ENCODE results near the gene NISCH. TPM values are rescaled to one million over a fixed set of nuclear protein-coding genes. Genes with fewer than 3 reads are reported as not detected.

Gene NISCH
- polyA plus RNA-seq, 3 donors: 9.7 to 106 (median 13.1) TPM

- no peaks in the 10 kb centered on the region for H3K9me3 ChIP-seq (replicated peaks in 1 of 2; ENCODE audit: control insufficient read depth in 1 of 2, insufficient read depth in 1 of 2, low read length in 2 of 2)
- Mint-ChIP-seq H3K27ac (no peak overlapping the region), H3K36me3 (peaks cover 87 to 97% of the 10 kb centered on the region in 2 donors), H3K9me3 (no peaks in the 10 kb centered on the region), H3K27me3 (ENCODE audit: low read depth in 3 of 3) (peaks cover 0 to 3% (median 2%) of the 10 kb centered on the region in 3 donors), H3K4me1 (no peaks in the 10 kb centered on the region), H3K4me3 (no peak overlapping the region)
- no peaks in the 10 kb centered on the region for H3K4me1 ChIP-seq (ENCODE audit: control insufficient read depth in 1 of 2, insufficient read depth in 2 of 2, low read length in 2 of 2)
- DNase-seq: no peak
- H3K4me2 ChIP-seq (replicated peaks; ENCODE audit: extremely low read depth, low read length, poor library complexity, severe bottlenecking): no peak overlapping the region
- no peaks in the 10 kb centered on the region for H3K27me3 ChIP-seq (ENCODE audit: control insufficient read depth in 2 of 2, insufficient read depth in 2 of 2, low read length in 2 of 2)
- TF ChIP-seq, protein P1, sequence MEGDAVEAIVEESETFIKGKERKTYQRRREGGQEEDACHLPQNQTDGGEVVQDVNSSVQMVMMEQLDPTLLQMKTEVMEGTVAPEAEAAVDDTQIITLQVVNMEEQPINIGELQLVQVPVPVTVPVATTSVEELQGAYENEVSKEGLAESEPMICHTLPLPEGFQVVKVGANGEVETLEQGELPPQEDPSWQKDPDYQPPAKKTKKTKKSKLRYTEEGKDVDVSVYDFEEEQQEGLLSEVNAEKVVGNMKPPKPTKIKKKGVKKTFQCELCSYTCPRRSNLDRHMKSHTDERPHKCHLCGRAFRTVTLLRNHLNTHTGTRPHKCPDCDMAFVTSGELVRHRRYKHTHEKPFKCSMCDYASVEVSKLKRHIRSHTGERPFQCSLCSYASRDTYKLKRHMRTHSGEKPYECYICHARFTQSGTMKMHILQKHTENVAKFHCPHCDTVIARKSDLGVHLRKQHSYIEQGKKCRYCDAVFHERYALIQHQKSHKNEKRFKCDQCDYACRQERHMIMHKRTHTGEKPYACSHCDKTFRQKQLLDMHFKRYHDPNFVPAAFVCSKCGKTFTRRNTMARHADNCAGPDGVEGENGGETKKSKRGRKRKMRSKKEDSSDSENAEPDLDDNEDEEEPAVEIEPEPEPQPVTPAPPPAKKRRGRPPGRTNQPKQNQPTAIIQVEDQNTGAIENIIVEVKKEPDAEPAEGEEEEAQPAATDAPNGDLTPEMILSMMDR (IDR thresholded peaks at IDR 0.05): no peak
- WGBS (ENCODE audit: insufficient coverage): 94% methylated on average over 13 of the region's 17 CpGs
- H2AFZ ChIP-seq (ENCODE audit: insufficient read depth, low read depth, low read length, poor library complexity, severe bottlenecking): no peak overlapping the region
- no peak overlapping the region for H3K27ac ChIP-seq (ENCODE audit: low read depth in 1 of 2, low read length in 2 of 2)
- no peaks in the 10 kb centered on the region for H3K79me2 ChIP-seq (ENCODE audit: insufficient read depth, low read length)
- intact Hi-C loops (cut with micrococcal nuclease): no loop called here
- H3K36me3 ChIP-seq (replicated peaks in 1 of 2; ENCODE audit: control insufficient read depth in 1 of 2, insufficient read depth in 2 of 2, low read length in 2 of 2): peaks cover 97 to 98% of the 10 kb centered on the region in 2 donors
- no peak overlapping the region for H3K4me3 ChIP-seq (replicated peaks in 1 of 3; ENCODE audit: low read depth in 2 of 3, low read length in 3 of 3)
- peaks cover 16% of the 10 kb centered on the region for H4K20me1 ChIP-seq (ENCODE audit: insufficient read depth, low read length)
- H3K9ac ChIP-seq (ENCODE audit: insufficient read depth, low read length, poor library complexity, severe bottlenecking): no peak overlapping the region
Measured at GRCh38 chr3:52512727-52513126, 57.3 kb downstream of the NISCH start.

- no peak for DNase-seq
- TF ChIP-seq, protein P1 (IDR thresholded peaks at IDR 0.05): no peak
- Mint-ChIP-seq H3K27ac (no peak overlapping the region), H3K9me3 (no peaks in the 10 kb centered on the region), H3K27me3 (ENCODE audit: low read depth in 3 of 3) (peaks cover 0 to 3% (median 2%) of the 10 kb centered on the region in 3 donors), H3K4me3 (no peak overlapping the region), H3K36me3 (peaks cover 87 to 97% of the 10 kb centered on the region in 2 donors), H3K4me1 (no peaks in the 10 kb centered on the region)
- no peaks in the 10 kb centered on the region for H3K4me1 ChIP-seq (ENCODE audit: control insufficient read depth in 1 of 2, insufficient read depth in 2 of 2, low read length in 2 of 2)
- H3K36me3 ChIP-seq (replicated peaks in 1 of 2; ENCODE audit: control insufficient read depth in 1 of 2, insufficient read depth in 2 of 2, low read length in 2 of 2): peaks cover 97 to 98% of the 10 kb centered on the region in 2 donors
- no peak overlapping the region for H3K27ac ChIP-seq (ENCODE audit: low read depth in 1 of 2, low read length in 2 of 2)
- intact Hi-C loops (cut with micrococcal nuclease): no loop called here
- H3K9me3 ChIP-seq (replicated peaks in 1 of 2; ENCODE audit: control insufficient read depth in 1 of 2, insufficient read depth in 1 of 2, low read length in 2 of 2): no peaks in the 10 kb centered on the region
- no peaks in the 10 kb centered on the region for H3K79me2 ChIP-seq (ENCODE audit: insufficient read depth, low read length)
- H3K4me3 ChIP-seq (replicated peaks in 1 of 3; ENCODE audit: low read depth in 2 of 3, low read length in 3 of 3): no peak overlapping the region
- peaks cover 16% of the 10 kb centered on the region for H4K20me1 ChIP-seq (ENCODE audit: insufficient read depth, low read length)
- 98% methylated on average over 7 of the region's 7 CpGs for WGBS (ENCODE audit: insufficient coverage)
- no peak overlapping the region for H3K4me2 ChIP-seq (replicated peaks; ENCODE audit: extremely low read depth, low read length, poor library complexity, severe bottlenecking)
- no peak overlapping the region for H2AFZ ChIP-seq (ENCODE audit: insufficient read depth, low read depth, low read length, poor library complexity, severe bottlenecking)
- no peak overlapping the region for H3K9ac ChIP-seq (ENCODE audit: insufficient read depth, low read length, poor library complexity, severe bottlenecking)
- H3K27me3 ChIP-seq (ENCODE audit: control insufficient read depth in 2 of 2, insufficient read depth in 2 of 2, low read length in 2 of 2): no peaks in the 10 kb centered on the region
Measured at GRCh38 chr3:52513281-52513680, 57.9 kb downstream of the NISCH start.

All from CD14-positive monocyte (primary cell).